ENCODE results near the gene MYD88. TPM values are rescaled to one million over a fixed set of nuclear protein-coding genes. Genes with fewer than 3 reads are reported as not detected.

Gene MYD88
- polyA plus RNA-seq, 3 donors, result 22.6 to 27.4 (median 25.0) TPM

DNA sequence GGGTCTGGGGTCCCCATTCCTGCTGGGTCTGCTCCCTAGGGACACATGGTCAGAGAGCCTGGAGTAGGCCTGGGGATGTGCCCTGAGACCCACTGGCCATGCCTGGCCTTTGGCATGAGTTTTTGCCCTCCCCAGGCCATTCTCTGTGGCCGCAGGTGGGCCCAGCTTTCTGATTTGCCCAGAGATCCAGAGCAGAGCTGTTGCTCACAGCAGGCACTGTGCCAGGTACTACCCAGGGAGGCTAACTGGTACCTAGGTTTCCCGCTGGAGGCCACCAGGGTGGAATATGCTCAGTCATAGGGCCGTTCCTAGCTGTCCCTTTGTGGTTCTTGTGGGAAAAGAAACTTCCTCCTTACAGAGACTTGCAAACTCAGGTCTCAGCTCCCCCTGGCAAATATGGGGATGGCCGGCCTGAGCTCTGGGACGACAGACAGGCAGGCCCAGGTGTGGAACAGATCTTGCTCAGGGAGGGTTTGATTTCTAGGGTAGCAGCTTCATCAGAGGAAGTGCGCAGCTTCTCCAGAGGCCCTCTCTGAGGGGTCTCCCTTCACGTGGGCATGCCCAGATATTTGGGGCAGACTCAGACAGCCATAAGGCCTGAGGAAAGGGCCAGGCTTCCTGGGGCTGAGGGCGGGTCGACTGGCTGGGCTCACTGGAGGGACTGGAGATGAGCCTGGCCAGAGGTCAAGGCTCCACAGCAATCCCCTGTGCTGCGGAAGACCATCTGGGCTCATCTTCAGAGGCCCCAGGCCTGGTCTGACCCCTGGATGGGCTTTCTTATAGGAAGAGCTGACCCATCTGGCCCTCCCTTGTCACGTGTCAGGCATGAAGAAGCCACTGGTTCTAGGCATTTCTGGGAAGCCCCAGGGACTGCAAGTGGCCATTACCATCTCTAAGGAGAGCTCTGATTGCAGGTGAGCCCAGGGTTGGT, 29.5 kb upstream of the MYD88 start:
- no peak for DNase-seq (ENCODE audit: extremely low read depth in 1 of 11, low read depth in 9 of 11, low spot score in 4 of 11)

DNA sequence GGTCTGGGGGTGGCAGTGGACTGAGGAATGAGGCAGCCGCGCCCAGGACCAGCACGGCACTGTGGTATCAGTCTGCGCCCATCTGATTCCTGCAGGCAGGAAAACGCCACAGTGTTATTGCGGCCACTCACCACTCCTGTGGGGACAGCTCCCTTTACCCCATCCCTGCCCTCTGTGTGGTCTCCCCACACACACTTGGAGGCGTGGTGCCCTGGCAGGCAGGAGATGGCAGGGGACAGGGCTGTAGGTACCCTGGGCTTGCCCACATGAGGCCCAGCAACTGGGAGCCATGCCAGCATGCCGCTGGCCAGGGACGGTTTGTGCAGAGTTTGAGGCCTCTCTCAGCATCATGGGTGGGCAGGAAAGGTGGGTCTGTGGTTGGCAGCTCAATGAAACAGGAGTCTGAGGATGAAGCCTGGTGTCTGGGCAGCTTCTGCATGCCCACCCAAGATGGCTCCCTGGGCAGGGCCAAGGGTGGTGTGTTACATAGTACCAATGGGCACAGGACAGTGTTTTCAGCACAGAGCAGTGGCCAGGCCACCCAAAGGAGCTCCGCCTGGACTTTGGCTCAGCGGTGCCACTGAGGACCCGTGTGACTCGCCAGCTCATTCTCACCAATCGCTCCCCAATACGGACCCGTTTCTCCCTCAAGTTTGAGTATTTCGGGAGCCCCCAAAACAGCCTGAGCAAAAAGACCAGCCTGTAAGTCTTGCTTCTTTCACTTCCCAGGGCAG, 28.7 kb upstream of the MYD88 start:
- DNase-seq (ENCODE audit: extremely low read depth in 1 of 11, low read depth in 9 of 11, low spot score in 4 of 11), result no peak

DNA sequence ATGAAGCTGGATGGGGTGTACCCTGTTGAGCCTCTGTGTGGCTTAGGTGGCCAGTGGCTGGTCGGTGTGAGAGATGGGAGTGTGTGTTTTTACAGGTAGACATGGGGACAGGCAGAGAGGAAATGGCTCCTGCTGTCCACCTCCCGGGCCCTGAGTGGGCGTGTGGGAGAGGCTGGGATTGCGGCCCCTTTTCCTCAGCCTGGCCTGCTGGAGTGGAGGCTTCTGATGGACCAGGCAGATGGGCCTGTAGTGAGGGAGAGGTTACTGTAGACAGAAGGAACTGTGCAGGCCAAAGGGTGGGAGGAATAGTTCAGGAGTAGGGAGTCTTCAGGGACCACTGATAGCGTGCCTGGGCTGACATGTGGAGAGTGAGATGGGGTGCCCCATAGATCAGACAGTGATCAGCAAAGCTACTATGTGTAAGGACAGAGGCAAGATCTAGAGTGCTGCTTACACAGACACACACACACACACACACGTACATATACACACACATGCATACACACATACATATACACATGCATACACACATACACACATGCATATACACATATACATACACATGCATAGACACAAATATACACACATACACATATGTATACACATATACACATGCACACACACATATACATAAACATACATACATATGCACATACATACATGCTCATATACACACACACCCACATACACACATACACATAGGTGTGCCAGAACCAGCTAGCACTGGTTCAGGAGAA, 28.0 kb upstream of the MYD88 start:
- no peak for DNase-seq (ENCODE audit: extremely low read depth in 1 of 11, low read depth in 9 of 11, low spot score in 4 of 11)

DNA sequence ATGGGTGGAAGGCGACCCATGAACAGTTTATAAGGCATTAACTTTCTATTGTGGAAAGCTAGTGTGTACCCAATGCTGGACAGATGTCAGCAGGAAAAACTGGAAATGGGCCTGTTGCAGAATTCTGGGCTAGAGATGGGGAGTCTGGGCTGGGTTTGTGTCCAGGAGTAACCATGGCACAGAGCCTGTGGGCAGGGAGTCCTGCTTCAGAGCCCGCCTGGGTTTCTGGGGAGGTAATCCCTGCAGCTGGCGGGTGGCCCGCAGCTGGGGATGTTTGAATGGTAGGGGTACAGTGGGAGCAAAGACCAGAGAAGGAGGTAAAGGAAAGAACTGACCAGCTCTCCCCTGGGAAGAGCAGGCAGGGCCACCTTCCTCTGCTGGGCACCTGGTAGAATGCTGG, 27.3 kb upstream of the MYD88 start:
- DNase-seq (ENCODE audit: extremely low read depth in 1 of 11, low read depth in 9 of 11, low spot score in 4 of 11), result no peak

DNA sequence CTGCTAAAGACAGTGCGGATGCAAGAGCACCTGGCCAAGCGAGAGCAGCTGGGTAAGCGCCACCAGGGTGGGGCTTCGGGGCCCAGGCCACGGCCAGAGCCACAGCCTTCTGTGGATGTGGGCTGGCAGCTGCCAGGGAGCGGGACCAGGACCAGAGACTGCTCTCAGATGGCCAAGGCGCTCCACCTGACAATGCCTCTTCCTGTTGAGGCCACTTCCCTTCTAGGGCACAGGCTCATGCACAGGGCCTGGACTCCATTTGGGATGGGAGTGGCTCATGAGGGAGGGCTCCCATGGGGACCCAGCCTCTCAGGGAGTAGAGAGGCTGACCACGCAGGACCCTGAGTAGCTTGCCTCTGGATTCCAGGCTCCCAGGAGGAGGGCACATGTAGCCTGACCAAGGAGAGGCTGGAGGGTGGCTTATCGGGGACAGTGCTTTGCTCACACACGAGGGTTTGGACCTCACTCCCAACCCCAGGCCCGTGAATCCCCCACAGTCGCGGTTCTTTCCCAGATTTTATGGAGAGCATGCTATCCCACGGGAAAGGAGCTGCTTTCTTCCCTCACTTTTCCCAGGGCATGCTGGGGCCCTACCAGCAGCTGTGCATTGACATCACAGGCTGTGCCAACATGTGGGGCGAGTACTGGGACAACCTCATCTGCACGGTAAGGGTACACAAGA, 26.6 kb upstream of the MYD88 start:
- no peak for DNase-seq (ENCODE audit: extremely low read depth in 1 of 11, low read depth in 9 of 11, low spot score in 4 of 11)

DNA sequence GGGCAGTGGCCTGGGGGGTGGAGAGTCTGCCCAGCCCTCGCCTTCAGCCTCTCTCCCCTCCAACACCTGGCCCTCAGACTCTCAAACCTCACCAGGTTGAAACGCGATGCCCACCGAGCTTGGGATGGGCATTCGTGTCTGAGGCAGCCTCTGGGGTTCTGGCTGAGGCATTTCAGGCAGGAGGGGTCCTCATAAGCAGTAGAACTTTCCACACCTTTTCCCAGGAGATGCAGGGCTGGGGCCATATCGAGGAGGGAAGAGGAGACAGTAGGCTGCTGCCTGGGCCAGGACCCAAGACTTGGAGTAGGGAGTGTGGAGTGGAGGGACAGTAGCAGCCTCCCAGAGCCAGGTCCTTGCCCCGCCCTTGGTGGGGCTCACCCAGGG, 26.1 kb upstream of the MYD88 start:
- no peak for DNase-seq (ENCODE audit: extremely low read depth in 1 of 11, low read depth in 9 of 11, low spot score in 4 of 11)

DNA sequence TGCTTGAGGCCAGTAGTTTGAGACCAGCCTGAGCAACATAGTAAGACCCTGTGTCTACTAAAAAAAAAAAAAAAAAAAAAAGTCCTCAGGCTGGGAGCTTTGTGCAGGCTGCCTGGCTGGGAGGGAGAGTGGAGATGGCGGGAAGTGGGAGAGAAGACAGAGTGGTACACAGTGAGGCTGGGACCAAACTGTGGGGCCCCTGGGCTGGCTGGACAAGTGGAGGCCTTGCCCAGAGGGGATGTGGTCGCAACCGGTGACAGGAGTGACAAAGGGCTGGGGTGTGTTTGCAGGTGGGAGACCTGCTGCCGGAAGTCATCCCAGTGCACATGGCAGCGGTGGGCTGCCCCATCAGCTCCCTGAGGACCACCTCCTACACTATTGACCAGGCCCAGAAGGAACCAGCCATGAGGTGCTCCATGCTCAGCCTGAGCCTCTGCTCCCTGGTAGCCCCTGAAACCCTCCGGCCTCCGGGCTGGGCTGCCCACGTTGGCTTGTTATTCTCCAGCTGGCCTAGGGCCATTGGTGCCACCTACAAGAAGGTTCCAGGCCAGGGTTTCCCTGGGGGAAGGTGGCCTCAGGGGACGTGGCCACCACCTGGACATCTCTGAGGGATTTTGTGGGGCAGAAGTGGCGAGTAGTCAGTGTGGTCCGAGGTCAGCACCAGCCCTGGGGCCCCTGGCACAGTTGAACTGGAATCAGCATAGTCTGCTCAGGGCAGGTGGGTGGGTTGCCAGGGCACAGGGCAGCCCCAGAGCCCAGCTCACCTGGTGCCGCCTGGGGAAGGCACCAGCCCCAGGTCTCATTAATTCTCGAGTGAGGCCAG, 24.2 kb upstream of the MYD88 start:
- no peak for DNase-seq (ENCODE audit: extremely low read depth in 1 of 11, low read depth in 9 of 11, low spot score in 4 of 11)

DNA sequence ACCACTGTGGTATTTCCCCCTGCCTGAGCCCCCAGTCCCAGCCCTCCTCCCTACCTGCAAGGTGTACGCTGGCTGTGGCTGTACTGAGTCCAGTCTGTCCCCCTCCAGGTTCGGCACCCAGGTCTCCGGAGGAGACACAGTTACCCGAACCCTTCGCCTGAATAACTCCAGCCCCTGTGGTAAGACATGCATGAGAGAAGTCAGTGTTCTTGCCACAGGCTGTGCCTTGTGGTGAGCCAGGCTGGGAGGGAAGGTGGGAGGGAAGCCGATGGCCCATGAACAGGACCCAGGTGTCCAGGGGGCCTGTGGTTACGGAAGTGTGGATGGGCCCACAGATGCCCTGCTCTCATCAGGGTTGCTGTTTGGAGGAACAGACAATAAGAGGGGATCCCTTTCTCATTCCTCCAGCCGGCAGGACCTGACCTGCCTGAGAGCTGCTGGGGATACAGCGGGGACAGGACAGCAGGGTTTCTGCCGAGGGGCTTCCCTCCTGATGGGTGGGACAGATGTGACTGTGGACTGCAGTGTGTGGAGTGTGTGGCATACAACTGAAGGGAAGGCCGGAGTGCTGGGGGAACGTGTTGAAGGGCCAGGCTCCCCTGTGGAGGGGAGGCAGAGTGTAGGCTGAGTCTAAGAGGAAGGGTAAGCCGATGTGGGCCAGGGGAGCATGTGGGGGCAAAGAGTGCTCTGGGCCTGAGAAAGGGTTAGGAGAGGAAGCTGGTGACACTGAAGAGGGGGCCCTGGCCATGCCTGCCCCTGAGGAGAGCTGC, 23.4 kb upstream of the MYD88 start:
- no peak for DNase-seq (ENCODE audit: extremely low read depth in 1 of 11, low read depth in 9 of 11, low spot score in 4 of 11)

DNA sequence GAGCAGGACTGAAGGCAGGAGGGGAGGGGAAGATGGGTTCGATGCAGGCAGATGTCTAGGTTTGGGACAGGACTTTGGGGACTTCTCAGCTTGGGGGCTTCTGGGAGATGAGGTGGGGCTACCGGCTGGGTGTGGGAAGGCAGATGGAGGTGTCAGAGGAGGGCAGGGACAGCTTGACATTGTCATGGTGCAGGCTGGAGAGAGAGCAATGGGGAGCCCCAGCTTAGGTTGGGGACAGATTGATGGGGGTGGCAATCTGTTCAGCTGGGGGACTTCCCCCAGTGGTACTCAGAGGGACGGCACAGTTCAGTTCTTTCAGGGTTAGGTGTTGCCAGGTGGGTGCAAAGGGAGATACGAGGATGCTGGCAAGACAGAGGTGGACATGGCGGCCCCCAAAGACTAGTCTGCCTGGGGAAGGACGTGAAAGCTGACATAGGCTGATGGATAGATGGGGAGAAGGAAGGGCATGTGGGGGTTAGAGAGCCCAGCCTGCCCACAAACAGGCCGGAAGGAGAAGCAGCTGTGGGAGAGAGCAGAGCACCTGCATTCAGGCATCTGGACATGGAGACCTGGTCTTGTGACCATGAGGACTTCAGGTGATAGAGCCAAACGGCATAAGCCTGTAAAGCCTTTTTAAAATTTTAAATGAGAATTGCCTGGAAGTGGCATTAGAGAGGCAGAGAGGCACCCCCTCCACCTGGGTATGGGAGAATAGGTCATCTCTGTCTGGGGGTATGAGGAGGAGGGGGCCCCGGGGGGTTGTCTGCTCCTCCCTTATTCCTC, 22.6 kb upstream of the MYD88 start:
- DNase-seq (ENCODE audit: extremely low read depth in 1 of 11, low read depth in 9 of 11, low spot score in 4 of 11), result no peak

DNA sequence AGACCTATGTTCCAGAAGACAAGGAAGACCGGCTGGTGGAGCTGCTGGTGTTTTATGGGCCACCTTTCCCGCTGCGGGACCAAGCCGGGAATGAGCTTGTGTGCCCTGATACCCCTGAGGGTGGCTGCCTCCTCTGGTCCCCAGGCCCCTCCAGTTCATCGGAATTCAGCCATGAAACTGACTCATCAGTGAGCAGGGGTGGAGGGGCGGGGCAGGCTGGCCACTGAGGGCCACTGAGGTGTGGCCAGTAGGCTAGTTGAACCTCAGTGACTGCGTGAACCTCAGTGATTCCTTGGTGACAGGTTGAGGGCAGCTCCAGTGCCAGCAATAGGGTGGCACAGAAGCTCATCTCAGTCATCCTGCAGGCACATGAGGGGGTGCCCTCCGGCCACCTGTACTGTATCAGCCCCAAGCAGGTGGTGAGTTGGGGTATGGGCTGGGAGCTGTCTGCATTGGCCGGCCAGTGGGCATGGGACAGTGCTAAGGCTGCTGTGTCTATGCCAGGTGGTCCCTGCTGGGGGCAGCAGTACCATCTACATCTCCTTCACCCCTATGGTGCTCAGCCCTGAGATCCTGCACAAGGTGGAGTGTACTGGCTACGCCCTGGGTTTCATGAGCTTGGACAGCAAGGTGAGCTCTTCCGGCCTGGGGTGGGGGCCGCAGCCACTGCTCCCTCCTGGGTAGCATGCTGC, 21.8 kb upstream of the MYD88 start:
- no peak for DNase-seq (ENCODE audit: extremely low read depth in 1 of 11, low read depth in 9 of 11, low spot score in 4 of 11)

DNA sequence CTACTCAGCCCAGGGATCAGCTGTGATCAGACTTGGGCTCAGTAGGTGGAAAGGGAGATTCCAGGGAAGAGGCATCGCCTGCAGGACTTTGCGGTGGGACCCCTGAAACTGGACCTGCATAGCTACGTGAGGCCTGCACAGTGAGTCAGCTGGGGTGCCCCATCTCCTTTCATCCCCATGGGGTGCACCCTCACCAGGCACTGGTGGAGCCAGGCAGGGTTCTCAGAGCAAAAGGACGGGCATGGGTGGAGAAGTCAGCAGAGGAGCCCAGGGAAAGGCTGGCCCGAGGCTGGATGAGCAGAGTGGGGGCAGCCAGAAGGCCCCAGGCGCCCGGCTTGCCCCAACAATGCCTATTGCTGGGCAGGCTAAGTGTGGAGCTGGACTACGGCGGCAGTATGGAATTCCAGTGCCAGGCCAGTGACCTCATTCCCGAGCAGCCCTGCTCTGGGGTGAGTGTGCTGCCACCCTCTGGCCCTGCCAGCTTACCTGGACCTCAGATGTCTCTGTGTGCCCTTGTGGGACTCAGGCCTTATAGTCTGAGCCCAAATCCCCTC, 21.2 kb upstream of the MYD88 start:
- DNase-seq (ENCODE audit: extremely low read depth in 1 of 11, low read depth in 9 of 11, low spot score in 4 of 11), result no peak

DNA sequence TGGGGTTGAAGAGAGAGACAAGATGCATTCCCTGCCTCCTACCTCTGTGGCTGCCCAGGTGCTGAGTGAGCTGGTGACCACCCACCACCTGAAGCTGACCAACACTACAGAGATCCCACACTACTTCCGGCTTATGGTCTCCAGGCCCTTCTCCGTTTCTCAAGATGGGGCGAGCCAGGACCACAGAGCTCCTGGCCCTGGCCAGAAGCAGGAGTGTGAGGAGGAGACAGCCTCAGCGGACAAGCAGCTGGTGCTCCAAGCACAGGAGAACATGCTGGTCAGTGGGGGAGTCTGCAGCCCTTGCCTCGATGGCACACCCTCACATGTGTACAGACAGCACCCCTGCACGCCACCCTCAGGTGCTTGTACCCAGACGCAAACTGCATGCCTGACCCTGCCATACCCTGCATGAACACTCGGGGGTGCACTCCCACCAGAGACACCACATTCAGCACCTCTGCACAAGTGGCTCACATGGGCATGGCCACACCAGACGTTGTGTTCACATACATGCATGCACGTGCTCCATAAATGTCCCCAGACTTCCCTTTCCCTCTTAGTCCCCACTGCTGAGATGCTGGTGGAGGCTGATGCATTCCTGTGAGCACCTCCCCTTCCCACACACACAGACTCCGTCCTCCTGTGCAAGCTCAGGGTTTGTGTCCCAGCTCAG, 20.6 kb upstream of the MYD88 start:
- peak in 1 of 11 donors; percentile 13 for DNase-seq (ENCODE audit: extremely low read depth in 1 of 11, low read depth in 9 of 11, low spot score in 4 of 11)

DNA sequence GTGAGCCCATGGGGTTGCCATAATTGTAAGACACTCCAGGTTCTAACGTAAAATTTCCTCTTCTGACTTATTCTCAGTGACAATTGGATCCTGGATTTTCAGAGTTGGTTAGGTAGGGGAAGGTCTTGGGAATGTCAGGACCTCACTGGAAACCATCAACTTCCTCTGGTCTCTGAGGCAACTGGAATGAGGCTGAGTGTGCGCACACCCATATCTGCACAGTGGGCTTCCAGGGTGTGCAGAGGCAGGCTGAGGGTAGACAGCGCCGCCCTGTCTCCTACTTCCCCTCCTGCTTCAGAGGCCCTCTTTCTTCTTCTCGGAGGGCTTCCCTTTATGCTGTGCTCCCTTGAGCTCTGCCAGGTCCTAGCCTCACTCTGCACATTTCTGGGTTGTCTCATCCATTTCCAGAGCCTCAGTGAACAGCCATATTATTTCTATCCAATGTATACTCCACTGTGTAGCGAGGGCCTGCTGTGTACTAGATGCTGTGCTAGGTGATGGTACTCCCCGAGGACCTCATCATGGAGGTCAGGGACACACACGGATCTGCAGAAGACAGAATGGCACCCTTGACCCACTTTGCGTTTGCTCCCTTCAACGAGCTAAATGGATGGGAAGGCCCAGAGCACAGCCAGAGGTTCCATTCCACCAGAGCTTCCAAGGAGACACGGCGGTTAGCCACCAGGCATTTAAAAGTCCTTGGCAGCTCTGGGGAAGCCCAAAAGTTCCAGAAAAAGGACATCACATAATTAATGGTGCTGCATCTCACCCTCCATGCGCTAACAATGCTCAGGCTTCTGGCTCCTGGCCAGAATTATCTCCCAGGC, 19.8 kb upstream of the MYD88 start:
- DNase-seq (ENCODE audit: extremely low read depth in 1 of 11, low read depth in 9 of 11, low spot score in 4 of 11), result no peak

DNA sequence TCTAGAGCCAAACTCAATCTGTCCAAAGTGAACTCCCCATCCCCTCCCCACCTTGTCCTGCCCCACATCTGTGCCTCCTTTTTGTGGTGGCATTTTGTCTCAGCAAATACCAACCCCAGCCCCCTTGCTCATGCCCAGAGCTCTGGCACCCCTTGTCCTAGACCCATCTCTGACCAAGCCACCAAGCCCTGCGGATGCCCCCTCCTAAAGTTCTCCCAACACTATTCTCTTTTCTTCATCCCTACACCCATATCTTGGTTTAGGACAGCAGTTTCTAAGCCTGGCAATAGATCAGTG, 19.3 kb upstream of the MYD88 start:
- no peak for DNase-seq (ENCODE audit: extremely low read depth in 1 of 11, low read depth in 9 of 11, low spot score in 4 of 11)
